SH-SY5Y (cell line): ENCODE measurements around the gene NINL.

ENCODE experiments used
- GATA2 ChIP-seq: IDR thresholded peaks from 2 replicates; pipeline ENCODE4 v1.6.1; 2011; ENCODE audit warnings: mild to moderate bottlenecking, low read depth, low read length
- GATA3 ChIP-seq: IDR thresholded peaks from 2 replicates; pipeline ENCODE4 v1.6.1; 2011; ENCODE audit warnings: low read depth, mild to moderate bottlenecking, low read length, moderate library complexity

DNA sequence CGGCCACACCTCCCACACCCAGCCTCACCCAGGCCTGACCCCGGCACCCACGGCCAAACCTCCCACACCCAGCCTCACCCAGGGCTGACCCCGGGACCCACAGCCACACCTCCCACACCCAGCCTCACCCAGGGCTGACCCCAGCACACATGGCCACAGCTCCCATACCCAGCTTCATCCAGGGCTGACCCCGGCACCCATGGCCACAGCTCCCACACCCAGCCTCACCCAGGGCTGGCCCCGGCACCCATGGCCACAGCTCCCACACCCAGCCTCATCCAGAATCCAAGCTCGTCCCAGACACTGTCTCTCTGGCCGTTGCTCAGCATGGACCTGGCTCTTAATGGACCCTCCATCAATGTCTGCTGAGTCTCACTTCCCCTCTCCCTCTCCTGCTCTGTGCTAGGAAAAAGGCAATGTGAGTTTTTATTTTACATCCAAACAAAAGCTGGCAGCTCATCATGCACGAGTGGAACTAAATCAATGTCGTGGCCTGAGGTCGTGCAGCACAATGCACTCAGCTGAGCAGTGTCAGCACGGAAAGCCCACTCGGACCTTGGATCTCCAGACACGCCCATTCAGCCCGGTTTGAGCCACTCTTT lies 36.1 kb downstream of the NINL start:
- no peak for TF ChIP-seq GATA2
- TF ChIP-seq GATA3: no peak
